OCI-LY1 (cell line): ENCODE data around the gene KIAA2012.

ENCODE experiments used
- CTCF ChIP-seq: fragments of 200-600 bp; sonication (generic), shearing (Covaris generic); IDR thresholded peaks from 2 replicates; pipeline ENCODE4 v1.5.1; 2017; ENCODE audit warnings: mild to moderate bottlenecking, antibody characterized with exemption, low read length, moderate library complexity, mixed read lengths
- EZH2 ChIP-seq: fragments of 200-600 bp; sonication (generic), shearing (Covaris generic); IDR thresholded peaks from 2 replicates; pipeline ENCODE4 v1.8.0; 2017; ENCODE audit warnings: borderline replicate concordance, mixed run types, mild to moderate bottlenecking, antibody characterized with exemption, low read length, moderate library complexity, mixed read lengths

- no peak for TF ChIP-seq CTCF
- no peak for TF ChIP-seq EZH2
Measured at GRCh38 chr2:202046572-202046971, 26.5 kb upstream of the KIAA2012 start.
